Measurements from ENCODE around the gene ADAMTSL2.

Gene ADAMTSL2

DNA sequence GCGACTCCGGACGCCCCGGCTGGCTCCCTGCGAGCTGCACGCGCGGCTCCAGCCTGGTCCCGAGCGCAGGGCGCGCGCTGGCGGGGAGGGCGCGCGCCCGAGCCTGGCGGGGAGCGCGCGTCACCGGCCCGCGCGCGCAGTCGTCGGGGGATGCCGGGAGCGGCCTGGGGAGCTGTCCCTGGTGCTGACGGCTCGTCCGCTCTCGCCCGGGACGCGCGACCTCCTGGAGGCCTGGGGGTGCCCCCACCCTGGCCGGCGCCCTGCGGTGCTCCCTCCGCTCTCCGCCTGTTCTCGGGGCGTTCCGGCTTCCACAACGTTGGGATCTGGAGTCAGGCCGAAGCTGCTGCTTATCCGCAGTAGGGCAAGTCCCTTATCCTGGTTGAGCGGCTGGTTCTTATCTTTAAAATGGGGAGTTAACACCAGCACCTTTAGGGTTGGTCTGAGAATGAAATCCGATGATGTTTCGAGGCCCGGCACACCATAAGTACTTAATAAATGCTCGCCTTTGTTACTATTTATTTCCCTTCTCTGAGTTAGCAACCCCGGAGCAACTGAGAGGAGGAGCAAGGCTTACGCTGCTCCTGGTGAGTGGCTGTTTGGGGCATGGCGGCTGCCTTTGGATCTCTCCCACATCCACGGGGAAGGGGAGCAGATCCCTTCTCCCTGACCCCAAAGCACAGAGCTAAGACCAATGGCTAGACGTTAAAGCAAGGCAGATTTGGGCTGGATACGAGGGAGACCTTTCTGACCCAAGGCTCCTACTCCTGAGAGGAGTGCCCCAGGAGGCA is 75.0 kb downstream of the ADAMTSL2 start, which contains the start of gene FAM163B:
FAM163B (minus strand) TSS at position 79 of the 788 bp plus-strand sequence. CDS start 29,166 bp downstream, outside the sequence.
- DNase-seq, result peak; percentile 57

DNA sequence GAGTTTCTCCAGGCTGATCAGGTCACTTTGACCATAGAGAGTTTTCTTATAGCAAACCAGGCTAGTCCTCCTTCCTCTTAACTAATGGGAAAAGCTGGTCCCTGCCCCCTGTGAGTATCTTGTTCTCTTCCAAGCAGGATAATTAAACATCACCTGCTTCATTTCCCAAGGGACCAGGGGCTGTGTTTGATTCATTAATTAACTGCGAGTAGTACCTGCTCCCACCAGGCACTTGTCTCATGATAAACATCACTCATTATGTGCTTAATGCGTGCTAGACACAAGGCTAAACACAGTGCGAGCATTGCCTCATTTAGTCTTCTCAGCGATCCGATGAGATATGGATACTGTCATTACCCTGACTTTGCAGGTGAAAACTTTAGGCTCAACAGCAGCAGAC is 76.3 kb downstream of the ADAMTSL2 start:
- DNase-seq, result peak; percentile 80

DNA sequence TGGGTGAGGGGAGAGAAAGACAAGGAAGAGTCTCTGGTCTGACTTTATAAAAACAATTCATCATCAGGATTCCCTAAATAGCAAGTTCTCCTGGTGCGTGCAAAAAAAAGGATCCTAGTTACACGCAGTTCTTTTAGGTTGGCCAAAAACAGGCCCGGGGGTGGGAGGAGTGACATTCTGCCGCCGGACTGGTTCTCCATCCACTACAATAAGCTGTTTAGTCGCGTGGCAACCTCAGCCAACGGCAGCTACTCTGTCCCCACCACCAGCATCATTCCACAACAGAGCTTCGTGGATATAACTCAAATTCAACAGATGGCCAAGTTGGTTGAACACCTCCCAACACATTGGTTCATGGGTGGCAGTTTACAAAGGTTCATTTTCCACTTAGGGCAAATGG is 77.5 kb downstream of the ADAMTSL2 start:
- no peak for DNase-seq

DNA sequence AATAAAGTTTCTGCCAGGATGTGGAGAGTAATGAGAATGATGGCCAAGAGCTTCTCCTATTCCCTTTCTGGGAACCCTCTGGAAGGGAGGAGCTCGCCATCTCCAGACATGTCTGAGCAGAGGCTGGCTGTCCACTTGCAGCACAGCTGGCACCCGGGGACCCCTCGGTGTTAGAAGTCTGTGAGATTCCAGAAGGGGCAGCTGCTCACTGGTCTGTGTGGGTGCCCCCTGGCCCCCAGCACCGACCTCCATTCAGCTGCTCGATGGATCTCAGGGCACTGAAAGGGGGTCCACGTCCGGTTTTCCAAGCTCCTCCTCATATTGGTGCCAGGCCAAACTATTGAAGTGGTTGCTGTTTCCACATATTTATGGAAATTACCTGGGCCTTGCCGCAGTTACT is 78.3 kb downstream of the ADAMTSL2 start:
- DNase-seq, result no peak

DNA sequence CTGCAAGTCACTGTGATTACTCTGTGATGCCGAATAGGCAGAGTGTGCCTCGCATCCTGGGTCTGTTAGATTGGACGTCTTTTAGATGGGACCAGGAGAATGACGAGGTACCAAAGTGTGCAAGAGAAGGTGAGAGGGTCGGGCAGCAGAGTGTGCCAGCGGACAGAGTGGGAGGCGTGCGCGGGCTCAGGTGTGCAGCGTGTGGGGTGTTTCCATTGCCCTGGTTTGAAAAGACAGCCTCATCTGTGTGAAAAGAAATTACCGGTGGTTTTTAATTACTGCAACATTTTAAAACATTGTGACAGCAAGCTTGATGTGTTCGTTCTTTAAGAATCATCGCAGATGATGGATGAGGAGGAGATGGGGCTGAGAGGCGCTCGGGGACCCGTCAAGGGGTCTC is 78.9 kb downstream of the ADAMTSL2 start:
- DNase-seq, result no peak

DNA sequence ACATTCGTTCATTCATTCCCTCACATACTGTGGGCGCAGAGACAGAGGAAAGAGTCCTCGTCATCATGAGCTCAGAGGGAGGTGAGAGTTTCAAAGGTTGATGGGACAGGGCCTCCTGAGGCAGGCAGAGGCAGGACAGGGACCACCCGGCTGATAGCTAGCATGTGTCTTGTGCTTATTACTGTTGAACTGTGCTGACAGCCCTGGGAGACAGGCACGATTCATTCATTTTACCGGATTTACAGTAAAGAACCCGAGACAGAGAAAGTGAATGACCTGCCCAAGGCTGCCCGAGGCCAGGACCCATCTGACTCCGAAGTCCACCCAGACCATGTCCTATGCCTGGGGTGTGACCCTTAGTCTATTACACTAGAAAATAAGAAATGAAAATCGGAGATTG is 79.6 kb downstream of the ADAMTSL2 start:
- DNase-seq, result no peak

DNA sequence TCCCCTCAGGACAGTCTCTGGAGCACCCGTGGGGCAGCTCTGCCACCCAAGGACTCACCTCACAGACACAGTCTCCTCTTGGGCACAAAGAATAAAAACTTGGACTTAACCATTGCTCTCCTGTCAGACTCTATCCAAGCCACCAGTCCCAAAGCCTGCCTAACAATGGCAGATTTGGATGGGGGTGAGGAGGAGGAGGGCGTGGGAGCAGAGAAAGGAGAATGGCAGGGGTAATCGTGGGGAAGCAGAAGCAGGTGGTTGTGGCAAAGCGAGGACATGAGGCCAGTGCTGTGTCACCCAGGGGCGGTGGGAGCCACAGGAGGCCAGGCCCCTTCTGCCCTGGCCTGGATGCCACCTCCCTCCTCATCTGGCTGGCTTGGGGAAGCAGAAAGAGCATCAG is 80.2 kb downstream of the ADAMTSL2 start:
- DNase-seq, result no peak

DNA sequence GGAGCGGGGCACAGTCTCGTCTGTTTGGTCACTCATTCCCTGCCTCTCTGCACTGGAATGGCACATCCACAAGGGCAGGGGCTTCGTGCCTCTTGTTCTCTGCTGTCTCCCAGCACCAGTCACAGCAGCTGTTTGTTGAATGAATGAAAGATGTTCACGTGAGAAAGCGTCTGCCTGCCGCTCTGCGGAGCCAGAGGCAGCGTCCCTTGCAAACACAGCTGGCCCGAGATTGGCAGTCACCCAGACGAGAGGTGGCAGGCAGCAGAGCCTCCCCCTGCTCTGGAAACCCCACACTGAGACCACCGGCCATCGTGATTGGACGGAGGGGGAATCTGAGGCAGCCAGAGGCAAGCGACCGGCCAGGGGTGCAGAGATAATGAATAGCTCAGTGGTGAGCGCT is 80.7 kb downstream of the ADAMTSL2 start:
- DNase-seq, result peak; percentile 14

DNA sequence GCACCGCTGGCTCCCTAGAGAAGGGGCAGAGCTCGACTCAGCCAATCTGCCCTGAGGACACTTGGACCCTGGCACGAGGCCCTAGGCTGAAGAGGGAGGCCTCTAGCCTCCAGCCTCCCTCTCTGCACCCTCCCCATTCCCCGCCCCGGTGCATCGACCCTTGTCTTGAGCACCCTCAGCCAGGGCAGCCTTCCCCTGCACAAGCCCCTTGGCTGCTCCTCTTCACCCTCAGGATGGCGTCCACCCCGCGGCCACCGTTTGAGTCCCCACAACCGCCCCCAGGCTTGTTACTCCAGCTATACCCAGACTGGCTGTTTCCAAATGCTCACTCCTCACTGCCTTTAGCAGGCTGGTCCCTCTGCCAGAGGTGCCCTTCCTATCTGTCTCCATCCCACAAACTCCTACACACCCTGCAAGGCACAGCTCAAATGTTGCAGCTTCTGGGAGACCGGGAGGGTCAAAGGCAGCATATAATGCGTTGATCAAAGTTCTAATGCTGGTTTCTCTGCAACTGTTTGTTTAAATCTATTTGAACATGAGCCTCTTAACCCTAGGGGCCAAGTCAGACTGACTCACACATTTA is 81.2 kb downstream of the ADAMTSL2 start:
- DNase-seq, result no peak

DNA sequence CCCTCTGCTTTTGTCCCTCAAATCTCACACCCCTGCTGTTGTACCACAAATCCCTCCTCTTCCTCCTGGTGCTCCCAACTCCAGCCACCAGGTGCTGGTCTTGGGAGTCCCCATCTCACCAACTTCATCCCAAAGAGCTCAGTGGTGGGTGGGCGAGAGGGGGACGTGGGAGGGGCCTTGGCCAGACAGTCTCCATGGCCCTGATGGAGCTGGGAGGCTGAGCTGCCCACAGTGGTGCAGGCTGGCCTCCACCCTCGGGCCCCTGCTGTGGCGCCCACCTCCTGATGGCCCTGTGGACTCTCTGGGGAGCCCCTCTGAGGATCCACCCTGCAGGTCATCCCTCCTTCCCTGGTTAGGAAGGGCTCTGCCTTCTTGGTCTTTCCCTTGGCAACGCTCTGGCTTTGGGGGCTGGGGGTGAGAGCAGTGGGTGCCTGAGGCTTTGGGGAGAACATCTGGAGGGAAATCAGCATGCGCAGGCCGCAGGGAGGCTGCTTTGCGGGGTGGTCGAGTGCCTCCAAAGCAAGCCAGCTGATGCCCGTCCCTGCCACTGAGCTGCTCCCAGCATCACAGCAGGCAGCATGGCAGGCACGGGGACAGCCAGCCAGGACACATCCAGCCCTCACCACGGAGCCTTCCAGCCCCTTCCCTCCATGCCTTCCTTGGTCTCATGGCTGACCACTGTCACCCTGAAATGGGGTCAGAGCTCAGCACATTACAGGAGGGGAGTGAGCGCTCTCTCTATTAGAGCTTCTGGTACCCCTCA is 82.3 kb downstream of the ADAMTSL2 start:
- no peak for DNase-seq

DNA sequence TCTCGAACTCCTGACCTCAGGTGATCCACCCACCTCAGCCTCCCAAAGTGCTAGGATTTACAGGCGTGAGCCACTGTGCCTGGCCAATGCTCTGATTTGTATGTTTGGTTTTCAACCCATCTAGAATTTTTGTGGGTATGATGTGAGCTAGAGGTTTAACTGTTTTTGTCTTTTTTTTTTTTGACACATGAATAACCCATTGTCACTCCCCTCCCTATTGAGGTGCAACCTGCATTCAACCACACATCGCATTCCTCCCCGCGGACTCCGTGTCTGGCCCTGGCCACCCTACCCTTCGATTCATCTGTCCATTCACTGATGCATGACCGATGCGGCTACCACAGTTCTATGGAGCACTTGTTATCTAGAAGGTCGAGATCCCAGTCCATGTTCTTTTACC is 84.2 kb downstream of the ADAMTSL2 start:
- no peak for DNase-seq

DNA sequence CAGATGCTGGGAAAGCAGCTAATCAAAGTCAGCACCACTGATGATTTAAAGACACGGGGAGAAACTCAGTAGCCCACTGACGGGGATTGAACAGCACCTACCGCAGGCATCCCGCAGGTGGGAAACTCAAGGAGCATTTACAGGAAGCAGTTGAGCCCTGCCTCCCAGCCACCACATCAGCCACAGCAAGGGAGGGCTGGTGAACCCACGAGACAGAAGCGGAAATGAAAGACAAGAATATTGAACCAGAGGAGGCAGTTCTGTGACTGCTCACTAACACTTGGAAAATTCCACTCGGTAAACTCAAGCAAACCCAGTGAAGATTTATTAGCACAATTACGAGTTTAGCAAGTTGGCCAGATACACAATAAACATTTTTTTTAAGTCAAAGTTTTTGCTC is 85.3 kb downstream of the ADAMTSL2 start:
- DNase-seq, result no peak

DNA sequence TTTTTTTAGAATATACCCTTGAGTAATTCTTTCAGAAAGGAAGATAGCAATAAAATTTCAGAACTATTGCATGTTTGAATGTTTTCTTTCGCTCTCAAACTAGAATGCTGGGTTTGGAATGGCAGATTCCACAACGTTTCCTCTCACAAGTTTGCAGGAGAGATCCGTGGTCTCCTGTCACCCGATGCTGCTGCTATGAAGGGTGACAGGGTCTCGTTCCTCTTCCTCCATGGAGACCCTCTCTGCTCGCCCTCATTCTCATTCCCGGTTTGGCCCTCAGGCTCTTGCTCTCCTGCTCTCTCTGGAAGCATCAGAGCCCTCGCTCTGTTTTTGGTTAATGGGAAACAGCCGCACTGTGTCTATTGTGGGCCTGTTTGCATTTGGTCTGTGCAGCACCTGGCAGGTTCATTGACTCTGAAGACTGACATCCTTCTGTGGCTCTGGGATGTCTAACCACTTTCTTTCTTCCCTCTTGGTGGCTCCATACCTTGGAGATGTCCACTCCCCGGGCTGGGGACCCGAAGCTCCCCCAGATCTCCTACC is 87.3 kb downstream of the ADAMTSL2 start:
- peak; percentile 68 for DNase-seq

DNA sequence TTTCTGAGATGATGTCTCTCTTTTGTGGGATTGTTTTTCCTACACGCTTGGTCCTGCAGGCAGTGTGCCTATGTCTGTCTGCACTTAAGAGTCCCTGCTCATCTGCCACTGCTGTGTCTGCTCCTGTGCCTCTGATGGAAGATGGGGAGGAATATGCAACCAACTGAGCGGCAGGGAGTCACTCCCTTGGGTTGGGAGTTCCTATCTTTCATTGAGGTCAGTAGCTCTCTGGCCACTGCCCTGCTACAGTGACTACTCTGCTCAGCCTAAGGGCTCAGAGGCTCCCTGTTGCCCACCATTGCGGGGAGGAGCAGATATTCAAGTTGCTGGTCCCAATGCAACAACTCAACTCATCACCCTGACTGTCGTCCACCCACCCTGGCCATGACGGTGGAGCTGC is 88.1 kb downstream of the ADAMTSL2 start:
- peak; percentile 70 for DNase-seq

All from NCI-H146 (cell line).